SK-MEL-5 (cell line): Measurements from ENCODE around the gene FAM53B. TPM values are rescaled to one million over a fixed set of nuclear protein-coding genes. Genes with fewer than 3 reads are reported as not detected.
A peak's percentile ranks its signal among the peaks of the same experiment; 100 is the strongest.

Experiments used
- DNase-seq: peaks from one replicate; pipeline ENCODE4 v3.0.0-alpha.2; 2016; ENCODE audit warnings: low read depth, low spot score
- in situ Hi-C: cut with HindIII; loops from 2 replicates; pipeline ENCODE4 v1.10.0; 2016; ENCODE audit warnings: low sequenced_read_pairs, high pct_unique_total_duplicates, low pct_unique_long_range_greater_than_20kb
- total RNA-seq: library from RNA; depleted of rRNA; stranded (reverse); fragments of >200 nt; shearing (Covaris generic); gene quantifications from 2 replicates; pipeline ENCODE4 v1.2.3, GENCODE V29; 2014

FAM53B gene
- total RNA-seq, 1 experiment from 2014 or later, result 68.2 TPM

- DNase-seq, result no peak
- in situ Hi-C loops, result no loop called here
Observed at GRCh38 chr10:124733571-124734245, 10.5 kb downstream of the FAM53B start.

GRCh38 chr10:124732931-124733570, 11.1 kb downstream of the FAM53B start:
- in situ Hi-C loops, result no loop called here
- peak; percentile 72 for DNase-seq

- no peak for DNase-seq
- in situ Hi-C loops, result no loop called here
Observed at GRCh38 chr10:124731551-124731950, 12.6 kb downstream of the FAM53B start.

GRCh38 chr10:124730790-124731189, 13.4 kb downstream of the FAM53B start:
- in situ Hi-C loops, result no loop called here
- no peak for DNase-seq

GRCh38 chr10:124728830-124729661, 15.1 kb downstream of the FAM53B start:
- no peak for DNase-seq
- in situ Hi-C loops, result no loop called here

- DNase-seq, result peak; percentile 56
- in situ Hi-C loops, result no loop called here
Observed at GRCh38 chr10:124728071-124728829, 15.9 kb downstream of the FAM53B start.

GRCh38 chr10:124727361-124727960, 16.7 kb downstream of the FAM53B start:
- in situ Hi-C loops, result no loop called here
- DNase-seq, result no peak

GRCh38 chr10:124725791-124726190, 18.4 kb downstream of the FAM53B start:
- in situ Hi-C loops, result no loop called here
- DNase-seq, result no peak

- DNase-seq, result no peak
- in situ Hi-C loops, result no loop called here
Observed at GRCh38 chr10:124725171-124725631, 19.0 kb downstream of the FAM53B start.

GRCh38 chr10:124724279-124725027, 19.7 kb downstream of the FAM53B start:
- in situ Hi-C loops, result no loop called here
- peak; percentile 99 for DNase-seq

- DNase-seq, result no peak
- in situ Hi-C loops, result no loop called here
Observed at GRCh38 chr10:124723826-124724225, 20.4 kb downstream of the FAM53B start.

- in situ Hi-C loops, result no loop called here
- peak; percentile 30 for DNase-seq
Observed at GRCh38 chr10:124722798-124723783, 21.1 kb downstream of the FAM53B start.

GRCh38 chr10:124721330-124722045, 22.7 kb downstream of the FAM53B start:
- no peak for DNase-seq
- in situ Hi-C loops, result no loop called here

GRCh38 chr10:124719213-124719851, 24.8 kb downstream of the FAM53B start:
- in situ Hi-C loops, result no loop called here
- DNase-seq, result no peak
